Thoracic aorta (tissue), 2 donors: Measurements from ENCODE around the gene NFYC. TPM values are rescaled to one million over a fixed set of nuclear protein-coding genes. Genes with fewer than 3 reads are reported as not detected.

Source experiments
- ATAC-seq: fragments of 150-250 bp; one replicate; pipeline ENCODE4 v1.8.0; 2017; ENCODE audit warnings: low read depth; ENCODE audit not compliant: insufficient number of reproducible peaks, low FRiP score
- DNase-seq: peaks from one replicate; pipeline ENCODE4 v3.0.0-alpha.2; 2020; ENCODE audit warnings: low spot score
- H3K27ac ChIP-seq, 2 donors: fragments of 200-600 bp; sonication (generic); 1 replicate in 1 of 2; 2 replicates in 1 of 2; pipeline ENCODE4 v1.5.1; 2016; ENCODE audit warnings: mild to moderate bottlenecking in 2 of 2, moderate library complexity in 2 of 2
- H3K27me3 ChIP-seq: fragments of 200-600 bp; sonication (generic); replicated peaks from 2 replicates; pipeline ENCODE4 v1.6.0; 2016; ENCODE audit warnings: mild to moderate bottlenecking; ENCODE audit not compliant: insufficient read depth
- H3K36me3 ChIP-seq: fragments of 200-600 bp; sonication (generic); one replicate; pipeline ENCODE4 v1.5.1; 2016
- H3K4me1 ChIP-seq, 2 donors: fragments of 200-600 bp; sonication (generic); 1 replicate in 1 of 2; 2 replicates in 1 of 2; pipeline versions ENCODE4 v1.5.1 to v1.6.0; 2016; ENCODE audit warnings: low read depth in 2 of 2, mild to moderate bottlenecking in 1 of 2; ENCODE audit not compliant: control insufficient read depth in 1 of 2
- H3K4me3 ChIP-seq: fragments of 200-600 bp; sonication (generic); 2 replicates; pipeline ENCODE4 v1.5.1; 2016; ENCODE audit warnings: mild to moderate bottlenecking
- H3K9me3 ChIP-seq: fragments of 200-600 bp; sonication (generic); 2 replicates; pipeline ENCODE4 v1.5.1; 2016
- CTCF ChIP-seq: fragments of 200-600 bp; sonication (generic); IDR thresholded peaks from one replicate; pipeline ENCODE4 v1.5.1; 2019; ENCODE audit warnings: antibody characterized with exemption
- total RNA-seq, 2 donors: library from RNA; depleted of rRNA; stranded (reverse); fragments of >200 nt; gene quantifications; one replicate each; pipeline versions ENCODE4 v1.1.0 to v1.2.3, GENCODE V29; 2016

Gene NFYC
- total RNA-seq, 2 donors from 2014 or later: 38.9 to 40.6 TPM

GRCh38 chr1:40754201-40754600, 62.7 kb downstream of the NFYC start:
- TF ChIP-seq CTCF: no peak
- Histone ChIP-seq H3K9me3 (no peaks in the 10 kb centered on the region), H3K27ac (no peak overlapping the region), H3K4me3 (no peak overlapping the region), H3K27me3 (no peaks in the 10 kb centered on the region), H3K36me3 (peaks cover 31% of the 10 kb centered on the region), H3K4me1 (no peaks in the 10 kb centered on the region)
- no peak for ATAC-seq
- no peak for DNase-seq

GRCh38 chr1:40755067-40755466, 63.6 kb downstream of the NFYC start:
- no peak for TF ChIP-seq CTCF
- no peaks in the 10 kb centered on the region for H3K9me3 ChIP-seq
- ATAC-seq: no peak
- H3K36me3 ChIP-seq: peaks cover 25% of the 10 kb centered on the region
- no peak for DNase-seq
- H3K4me3 ChIP-seq: no peak overlapping the region
- no peak overlapping the region for H3K27ac ChIP-seq
- no peaks in the 10 kb centered on the region for H3K4me1 ChIP-seq
- no peaks in the 10 kb centered on the region for H3K27me3 ChIP-seq

- peaks cover 25% of the 10 kb centered on the region for H3K36me3 ChIP-seq
- H3K4me3 ChIP-seq: no peak overlapping the region
- H3K27me3 ChIP-seq: no peaks in the 10 kb centered on the region
- ATAC-seq (no peak), DNase-seq (no peak)
- H3K27ac ChIP-seq: no peak overlapping the region
- H3K9me3 ChIP-seq: no peaks in the 10 kb centered on the region
- no peak for TF ChIP-seq CTCF
- H3K4me1 ChIP-seq: peaks cover 5 to 12% of the 10 kb centered on the region in 2 donors
Observed at GRCh38 chr1:40756523-40756922, 65.0 kb downstream of the NFYC start.

GRCh38 chr1:40757084-40757483, 65.6 kb downstream of the NFYC start:
- ATAC-seq: no peak
- Histone ChIP-seq H3K36me3 (peaks cover 25% of the 10 kb centered on the region), H3K4me3 (no peak overlapping the region), H3K4me1 (peaks cover 5 to 18% of the 10 kb centered on the region in 2 donors), H3K27me3 (no peaks in the 10 kb centered on the region), H3K9me3 (no peaks in the 10 kb centered on the region), H3K27ac (no peak overlapping the region)
- TF ChIP-seq CTCF: no peak
- DNase-seq: no peak

GRCh38 chr1:40758004-40758403, 66.5 kb downstream of the NFYC start:
- TF ChIP-seq CTCF: no peak
- Histone ChIP-seq H3K4me1 (peaks cover 5 to 21% of the 10 kb centered on the region in 2 donors), H3K27ac (no peak overlapping the region), H3K4me3 (no peak overlapping the region), H3K9me3 (no peaks in the 10 kb centered on the region), H3K36me3 (peaks cover 25% of the 10 kb centered on the region), H3K27me3 (no peaks in the 10 kb centered on the region)
- ATAC-seq: no peak
- no peak for DNase-seq
